ENCODE measurements around the gene BICD1.

DNA sequence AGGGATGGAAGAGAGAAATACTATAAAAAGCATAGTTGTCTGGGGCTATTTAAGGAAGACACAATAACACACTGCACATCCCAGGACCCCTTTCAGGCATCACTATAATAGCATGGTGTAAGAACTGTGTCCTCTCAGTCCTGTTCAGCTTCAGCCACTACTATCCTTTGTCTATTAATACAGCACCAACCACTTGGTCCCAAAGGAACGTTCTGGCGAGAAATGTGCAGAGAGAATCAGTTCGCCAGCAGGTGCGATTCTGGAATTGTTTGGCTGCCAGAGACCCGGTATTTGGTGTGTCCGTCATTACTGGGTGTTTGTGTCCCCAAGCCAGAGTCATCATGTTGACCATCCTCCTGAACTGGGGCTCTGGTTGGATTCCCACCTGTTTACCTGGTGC lies 52.7 kb downstream of the BICD1 start:
- TF ChIP-seq, protein P1, sequence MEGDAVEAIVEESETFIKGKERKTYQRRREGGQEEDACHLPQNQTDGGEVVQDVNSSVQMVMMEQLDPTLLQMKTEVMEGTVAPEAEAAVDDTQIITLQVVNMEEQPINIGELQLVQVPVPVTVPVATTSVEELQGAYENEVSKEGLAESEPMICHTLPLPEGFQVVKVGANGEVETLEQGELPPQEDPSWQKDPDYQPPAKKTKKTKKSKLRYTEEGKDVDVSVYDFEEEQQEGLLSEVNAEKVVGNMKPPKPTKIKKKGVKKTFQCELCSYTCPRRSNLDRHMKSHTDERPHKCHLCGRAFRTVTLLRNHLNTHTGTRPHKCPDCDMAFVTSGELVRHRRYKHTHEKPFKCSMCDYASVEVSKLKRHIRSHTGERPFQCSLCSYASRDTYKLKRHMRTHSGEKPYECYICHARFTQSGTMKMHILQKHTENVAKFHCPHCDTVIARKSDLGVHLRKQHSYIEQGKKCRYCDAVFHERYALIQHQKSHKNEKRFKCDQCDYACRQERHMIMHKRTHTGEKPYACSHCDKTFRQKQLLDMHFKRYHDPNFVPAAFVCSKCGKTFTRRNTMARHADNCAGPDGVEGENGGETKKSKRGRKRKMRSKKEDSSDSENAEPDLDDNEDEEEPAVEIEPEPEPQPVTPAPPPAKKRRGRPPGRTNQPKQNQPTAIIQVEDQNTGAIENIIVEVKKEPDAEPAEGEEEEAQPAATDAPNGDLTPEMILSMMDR (IDR thresholded peaks at IDR 0.05; ENCODE audit: insufficient read depth, low read length): no peak
- TF ChIP-seq POLR2AphosphoS5 (IDR thresholded peaks at IDR 0.05; ENCODE audit: low read depth) (no peak), GABPA (IDR thresholded peaks at IDR 0.05; ENCODE audit: low read depth) (no peak), SPI1 (IDR thresholded peaks at IDR 0.05; ENCODE audit: borderline replicate concordance, low read depth) (no peak)
- TF ChIP-seq, protein P2, sequence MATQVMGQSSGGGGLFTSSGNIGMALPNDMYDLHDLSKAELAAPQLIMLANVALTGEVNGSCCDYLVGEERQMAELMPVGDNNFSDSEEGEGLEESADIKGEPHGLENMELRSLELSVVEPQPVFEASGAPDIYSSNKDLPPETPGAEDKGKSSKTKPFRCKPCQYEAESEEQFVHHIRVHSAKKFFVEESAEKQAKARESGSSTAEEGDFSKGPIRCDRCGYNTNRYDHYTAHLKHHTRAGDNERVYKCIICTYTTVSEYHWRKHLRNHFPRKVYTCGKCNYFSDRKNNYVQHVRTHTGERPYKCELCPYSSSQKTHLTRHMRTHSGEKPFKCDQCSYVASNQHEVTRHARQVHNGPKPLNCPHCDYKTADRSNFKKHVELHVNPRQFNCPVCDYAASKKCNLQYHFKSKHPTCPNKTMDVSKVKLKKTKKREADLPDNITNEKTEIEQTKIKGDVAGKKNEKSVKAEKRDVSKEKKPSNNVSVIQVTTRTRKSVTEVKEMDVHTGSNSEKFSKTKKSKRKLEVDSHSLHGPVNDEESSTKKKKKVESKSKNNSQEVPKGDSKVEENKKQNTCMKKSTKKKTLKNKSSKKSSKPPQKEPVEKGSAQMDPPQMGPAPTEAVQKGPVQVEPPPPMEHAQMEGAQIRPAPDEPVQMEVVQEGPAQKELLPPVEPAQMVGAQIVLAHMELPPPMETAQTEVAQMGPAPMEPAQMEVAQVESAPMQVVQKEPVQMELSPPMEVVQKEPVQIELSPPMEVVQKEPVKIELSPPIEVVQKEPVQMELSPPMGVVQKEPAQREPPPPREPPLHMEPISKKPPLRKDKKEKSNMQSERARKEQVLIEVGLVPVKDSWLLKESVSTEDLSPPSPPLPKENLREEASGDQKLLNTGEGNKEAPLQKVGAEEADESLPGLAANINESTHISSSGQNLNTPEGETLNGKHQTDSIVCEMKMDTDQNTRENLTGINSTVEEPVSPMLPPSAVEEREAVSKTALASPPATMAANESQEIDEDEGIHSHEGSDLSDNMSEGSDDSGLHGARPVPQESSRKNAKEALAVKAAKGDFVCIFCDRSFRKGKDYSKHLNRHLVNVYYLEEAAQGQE (IDR thresholded peaks at IDR 0.05; ENCODE audit: insufficient replicate concordance, low read depth): no peak

Data from HL-60 (cell line).